CD4-positive, alpha-beta T cell treated with Interleukin-6 at 100 ng/mL for 8 hours (primary cell): ENCODE results near the gene C1orf116.

ENCODE experiments used
- DNase-seq: peaks from one replicate; pipeline ENCODE4 v3.0.0-alpha.2; 2020; ENCODE audit warnings: mixed read lengths, low spot score

Gene C1orf116

DNA sequence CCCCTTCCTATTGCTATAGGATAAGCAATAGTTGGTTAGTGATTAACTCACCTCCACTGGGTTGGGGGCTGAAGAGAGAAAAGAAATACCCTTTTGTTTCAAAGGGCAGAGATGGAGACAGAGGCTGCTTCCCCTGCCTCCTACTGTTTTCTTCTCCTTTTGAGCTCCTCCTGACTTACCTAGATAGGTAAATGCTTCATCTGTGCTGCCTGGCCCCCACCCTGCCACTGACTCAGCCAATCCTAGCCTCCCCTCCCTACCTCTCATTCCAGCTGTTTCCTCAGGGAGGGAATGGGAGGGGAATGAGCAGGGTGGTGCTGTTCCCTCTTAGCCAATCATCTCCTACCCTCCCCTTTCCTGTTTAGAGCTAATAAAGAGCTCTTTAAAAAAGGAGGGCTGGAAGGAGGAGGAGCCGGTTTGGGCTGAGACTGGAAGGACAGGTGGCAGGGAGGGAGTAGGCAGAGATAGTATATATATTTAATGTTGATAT is at the start of gene C1orf116:
TSS of gene C1orf116 (minus strand) at position 229 of the 490 bp plus-strand sequence. CDS start 5,158 bp downstream, outside the sequence.
- DNase-seq: no peak

DNA sequence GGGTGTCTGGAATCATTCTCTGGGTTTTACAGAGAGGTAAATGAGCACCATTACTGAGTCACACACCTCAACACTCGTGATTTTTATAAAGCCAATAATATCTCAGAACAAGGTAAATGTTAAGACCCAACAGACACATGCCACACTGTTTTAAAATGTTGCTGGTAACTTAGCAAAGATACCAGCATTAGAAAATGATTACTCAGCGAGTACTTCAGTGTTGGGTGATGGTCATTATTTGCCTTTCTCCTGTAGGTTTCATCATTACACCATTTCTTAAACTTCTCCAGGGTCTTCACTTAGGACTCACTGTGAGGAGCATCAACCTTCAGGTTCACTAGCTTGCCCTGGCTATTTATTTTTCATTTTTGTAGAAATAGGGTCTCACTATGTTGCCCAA is 49.2 kb upstream of the C1orf116 start:
- DNase-seq: no peak

DNA sequence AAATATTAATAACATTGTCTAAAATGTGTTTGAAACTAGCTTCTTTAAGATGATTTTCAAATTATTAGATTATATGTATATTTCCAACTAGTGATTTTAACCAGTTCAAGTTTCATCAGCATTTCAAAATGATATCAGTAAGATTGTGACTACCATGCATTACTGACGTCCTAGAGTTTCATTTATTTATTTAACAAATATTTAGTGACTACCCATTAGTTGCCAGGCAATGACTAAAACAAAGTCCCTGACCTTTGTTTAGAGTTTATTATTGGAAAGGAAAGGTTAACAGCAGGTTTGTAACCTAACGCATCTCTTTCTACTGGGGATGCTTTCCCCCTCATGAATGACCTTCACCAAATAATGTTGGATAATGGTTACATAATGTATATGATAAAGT is 48.5 kb upstream of the C1orf116 start:
- DNase-seq: no peak

- DNase-seq: no peak
These were observed 47.2 kb upstream of the C1orf116 start for GRCh38 chr1:207079706-207080241.

- no peak for DNase-seq
These were observed 46.1 kb upstream of the C1orf116 start for GRCh38 chr1:207078578-207079132.

DNA sequence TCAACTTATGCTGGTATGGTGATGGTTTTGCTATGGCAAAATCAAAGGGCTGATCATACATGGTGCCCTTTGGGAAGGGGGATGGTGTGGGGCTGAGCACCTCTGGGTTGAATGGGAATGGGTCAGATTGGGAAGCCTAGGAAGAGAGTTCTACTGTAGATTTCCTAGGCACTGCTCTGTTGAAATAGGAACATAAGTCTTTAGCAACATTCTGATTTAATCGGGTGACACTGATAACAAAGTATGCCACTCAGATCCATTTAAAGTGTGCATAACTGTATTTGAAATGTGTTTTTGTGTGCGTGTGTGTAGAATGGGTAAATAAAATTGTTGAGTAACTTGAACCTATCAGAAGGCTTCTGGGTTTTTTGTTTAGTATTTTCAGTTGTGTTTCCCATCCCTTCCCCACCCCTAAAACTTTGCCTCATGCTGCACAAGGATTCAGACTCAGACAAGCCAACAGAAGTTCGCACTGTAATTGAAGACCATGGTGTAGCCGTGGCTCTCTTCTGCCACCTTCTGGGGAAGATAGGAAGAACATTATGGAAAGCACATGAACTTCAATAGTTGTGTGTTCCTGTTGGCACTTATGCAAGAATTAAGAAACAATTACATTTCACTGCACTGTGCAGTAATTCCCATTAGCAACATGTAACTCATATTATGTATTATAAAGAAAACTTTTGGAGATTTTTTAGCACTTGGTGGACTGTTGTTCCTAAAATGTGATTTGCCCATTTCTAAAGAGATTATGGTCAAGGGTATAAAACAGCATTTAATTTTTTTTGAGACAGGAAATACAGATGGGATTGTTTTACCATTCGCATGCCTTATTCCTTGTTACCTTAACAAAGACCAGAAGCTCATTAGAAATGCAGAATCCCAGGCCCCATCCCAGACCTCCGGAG is 45.2 kb upstream of the C1orf116 start:
- peak; percentile 69 for DNase-seq

DNA sequence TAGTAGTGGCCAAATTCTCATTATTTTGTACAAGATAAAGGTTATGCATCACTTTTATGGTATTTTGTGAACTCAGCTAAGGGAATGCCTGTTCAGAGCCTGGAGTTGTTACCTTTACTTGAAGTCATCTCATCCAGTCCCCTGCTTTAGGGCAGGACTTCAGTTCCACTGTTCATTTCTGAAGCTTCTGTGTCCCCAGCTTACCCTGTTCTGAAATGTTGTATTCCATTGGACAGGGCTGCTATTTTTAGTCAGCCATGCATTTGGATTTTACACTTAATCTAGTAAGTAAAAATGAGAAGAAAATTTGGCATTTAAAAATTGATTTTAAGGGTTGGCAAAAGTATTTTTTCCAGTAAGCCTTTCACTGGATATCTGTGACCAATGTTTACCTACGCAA is 44.5 kb upstream of the C1orf116 start:
- no peak for DNase-seq

- DNase-seq: no peak
These were observed 43.8 kb upstream of the C1orf116 start for GRCh38 chr1:207076181-207076955.

DNA sequence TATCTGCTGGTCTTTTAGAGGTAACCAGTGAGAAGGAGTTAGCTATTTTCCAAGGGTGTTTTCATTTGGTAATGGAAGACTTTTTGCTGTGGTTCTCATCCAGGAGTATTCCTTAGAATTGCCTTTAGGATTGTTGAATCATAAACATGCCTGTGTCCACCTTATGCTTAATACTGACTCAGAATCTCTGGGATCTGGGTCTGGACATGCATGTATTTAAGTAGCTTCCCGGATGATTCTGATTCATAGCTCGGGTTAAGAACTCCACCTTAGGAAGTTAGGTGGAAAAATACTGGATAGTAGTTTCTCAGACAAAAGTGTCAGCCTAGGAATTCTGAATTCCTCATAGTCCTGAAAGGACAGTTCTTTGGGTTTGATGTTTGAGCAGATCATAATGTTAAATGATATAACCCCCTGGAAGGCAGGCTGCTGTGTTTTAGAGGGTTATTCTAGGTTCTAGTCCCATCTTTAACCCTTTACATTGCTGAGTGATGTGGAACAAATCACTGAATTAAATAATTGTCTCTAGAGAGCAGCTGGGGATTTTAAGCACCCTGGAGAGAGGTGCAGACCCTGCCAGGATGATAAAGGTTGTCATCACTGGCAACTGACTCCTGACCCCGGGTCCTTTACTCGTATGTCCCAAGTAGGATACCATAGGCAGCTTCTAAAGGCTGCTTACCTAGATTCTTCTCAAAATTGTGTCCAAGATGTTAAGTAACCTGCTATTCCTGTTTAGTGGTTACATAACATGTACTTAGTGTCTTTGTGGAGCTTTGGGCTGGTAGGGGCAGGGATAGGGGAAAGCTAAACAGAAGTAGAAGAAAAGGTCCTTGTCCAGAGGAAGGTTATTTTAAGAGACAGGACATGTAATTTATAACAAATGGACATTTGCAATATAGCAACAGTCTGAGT is 41.6 kb upstream of the C1orf116 start:
- DNase-seq: no peak

- no peak for DNase-seq
These were observed 39.7 kb upstream of the C1orf116 start for GRCh38 chr1:207072233-207072632.

DNA sequence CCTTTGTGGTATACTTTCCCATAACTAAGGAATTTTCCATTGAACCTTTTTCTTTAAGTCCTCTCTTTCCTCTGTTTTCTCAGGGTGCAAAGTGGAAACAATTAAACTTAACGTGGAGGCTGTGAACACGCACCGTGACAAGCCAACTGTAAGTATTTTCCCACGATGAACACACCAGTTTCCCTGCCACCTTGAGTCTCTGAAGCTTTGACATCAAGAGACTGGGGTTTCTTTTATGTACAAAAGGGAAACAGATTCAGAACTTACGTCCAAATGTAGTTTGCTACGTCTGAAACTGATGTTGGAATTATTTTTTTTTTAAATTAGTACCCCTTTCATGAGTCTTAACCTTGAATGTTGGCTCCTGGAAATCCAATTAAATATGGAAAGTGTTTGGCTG is 38.9 kb upstream of the C1orf116 start:
- DNase-seq: peak; percentile 12

DNA sequence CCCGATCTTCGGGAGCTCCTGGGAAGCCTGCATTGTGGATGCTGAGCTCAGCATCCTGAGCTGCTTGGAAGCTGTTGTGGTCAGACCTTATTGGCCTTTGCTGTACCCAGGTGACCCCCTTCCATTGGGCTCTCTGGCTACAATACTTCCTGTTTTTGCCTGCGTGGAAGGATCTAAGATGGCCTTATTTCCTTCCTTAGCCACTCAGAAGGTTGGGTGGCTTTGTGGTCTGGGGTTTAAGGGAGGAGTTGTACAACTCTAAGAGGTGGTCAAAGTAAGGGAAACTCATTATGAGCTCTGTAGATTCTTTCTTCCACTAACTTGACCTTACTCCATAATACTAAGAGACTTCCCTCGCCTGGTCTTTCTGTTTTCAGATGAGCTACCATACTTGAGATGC is 38.3 kb upstream of the C1orf116 start:
- DNase-seq: no peak

GRCh38 chr1:207069858-207070506 is 37.4 kb upstream of the C1orf116 start:
- DNase-seq: no peak

GRCh38 chr1:207069061-207069460 is 36.5 kb upstream of the C1orf116 start:
- no peak for DNase-seq

- DNase-seq: no peak
These were observed 35.1 kb upstream of the C1orf116 start for GRCh38 chr1:207067665-207068064.

- DNase-seq: no peak
These were observed 34.6 kb upstream of the C1orf116 start for GRCh38 chr1:207067185-207067584.

DNA sequence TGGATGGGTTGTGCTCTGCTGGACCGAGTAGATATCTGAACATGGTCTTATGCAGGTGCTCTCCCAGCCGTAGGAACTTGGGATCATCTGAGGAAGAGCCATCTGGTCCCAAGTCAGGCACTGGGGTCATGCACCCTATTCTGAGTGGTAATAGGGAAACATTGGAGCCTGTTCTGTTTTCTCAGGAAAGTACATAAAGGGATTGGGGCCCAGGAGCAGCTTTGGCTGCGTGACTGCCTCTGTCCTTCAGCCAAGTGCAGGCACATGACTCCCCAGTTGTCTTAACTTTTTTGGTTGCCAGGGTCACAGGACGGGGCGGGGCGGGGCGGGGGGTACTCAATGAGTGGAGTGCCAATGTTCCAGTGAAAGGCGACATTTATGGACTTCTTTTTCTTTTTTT is 32.0 kb upstream of the C1orf116 start:
- DNase-seq: no peak

DNA sequence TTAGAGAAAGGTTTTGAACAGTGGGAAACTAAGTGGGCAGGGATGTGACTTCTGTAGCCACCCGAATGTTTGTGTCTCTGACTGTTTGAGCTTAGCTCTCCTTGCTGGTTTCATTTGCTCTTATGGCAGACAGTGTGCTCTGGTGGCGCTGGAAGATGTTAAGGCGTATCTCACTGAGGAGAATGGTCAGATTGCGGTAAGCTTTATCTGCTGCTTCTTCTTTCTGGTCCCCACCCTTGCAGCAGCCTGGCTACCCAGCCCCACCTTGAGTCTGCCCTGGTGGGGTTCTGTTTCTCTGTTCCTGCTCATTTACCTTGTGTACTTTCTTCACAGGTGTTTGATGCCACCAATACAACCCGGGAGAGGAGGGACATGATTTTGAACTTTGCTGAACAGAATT is 30.5 kb upstream of the C1orf116 start:
- DNase-seq: no peak

DNA sequence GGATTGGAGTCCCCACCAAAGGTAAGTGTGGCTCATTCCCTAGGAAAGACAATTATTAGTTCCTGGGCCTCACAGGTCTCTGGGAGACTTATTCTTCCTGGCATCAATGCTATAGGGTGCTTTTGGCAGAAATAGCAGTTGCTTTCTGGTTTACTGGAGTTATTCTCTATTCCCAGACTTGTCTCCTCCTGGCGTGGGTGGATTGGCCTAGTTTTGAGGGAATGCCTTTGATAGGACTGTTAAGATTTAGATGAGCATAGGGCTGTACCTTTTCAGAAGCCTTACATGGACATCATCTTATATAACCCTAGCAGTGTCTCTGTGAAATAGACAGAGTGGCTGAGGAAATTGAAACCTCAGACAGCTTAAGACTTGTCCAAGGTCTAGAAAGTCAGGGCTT is 29.5 kb upstream of the C1orf116 start:
- DNase-seq: no peak

DNA sequence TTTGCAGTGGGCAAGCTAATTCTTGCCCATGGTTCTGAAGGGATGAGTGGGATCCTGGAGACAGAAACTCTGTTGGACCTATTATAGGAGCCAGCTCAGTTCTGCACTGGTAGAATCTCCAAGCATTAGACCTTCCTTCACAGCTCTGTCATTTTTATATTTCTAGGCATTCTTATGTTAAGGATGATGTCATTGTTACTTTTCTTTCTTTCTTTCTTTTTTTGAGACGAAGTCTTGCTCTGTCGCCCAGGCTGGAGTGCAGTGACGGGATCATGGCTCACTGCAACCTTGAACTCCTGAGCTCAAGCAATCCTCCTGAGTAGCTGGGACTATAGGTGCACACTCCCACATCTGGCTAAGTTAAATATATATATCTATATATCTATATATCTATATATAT is 28.0 kb upstream of the C1orf116 start:
- no peak for DNase-seq

- DNase-seq: no peak
These were observed 27.3 kb upstream of the C1orf116 start for GRCh38 chr1:207059881-207060280.
